KMS-11 (cell line): ENCODE data around the gene PROM2.

ENCODE experiments used
- H2AFZ ChIP-seq: fragments of 200-600 bp; sonication (generic); 2 replicates; pipeline ENCODE4 v1.6.1; 2016; ENCODE audit warnings: antibody characterized with exemption, mixed run types, low read depth
- H3K27ac ChIP-seq: fragments of 200-600 bp; sonication (generic); 2 replicates; pipeline ENCODE4 v1.6.1; 2016; ENCODE audit warnings: mild to moderate bottlenecking, mixed run types
- H3K27me3 ChIP-seq: fragments of 200-600 bp; sonication (generic); 2 replicates; pipeline ENCODE4 v1.6.1; 2017; ENCODE audit warnings: mild to moderate bottlenecking, low read depth, mixed run types, moderate library complexity; ENCODE audit not compliant: insufficient read depth
- H3K36me3 ChIP-seq: fragments of 200-600 bp; sonication (generic); 2 replicates; pipeline ENCODE4 v1.6.1; 2017; ENCODE audit warnings: mild to moderate bottlenecking, mixed run types; ENCODE audit not compliant: insufficient read depth
- H3K4me1 ChIP-seq: fragments of 200-600 bp; sonication (generic); 2 replicates; pipeline ENCODE4 v1.6.1; 2016; ENCODE audit warnings: mild to moderate bottlenecking, low read depth, mixed run types; ENCODE audit not compliant: poor library complexity, severe bottlenecking
- H3K4me2 ChIP-seq: fragments of 200-600 bp; sonication (generic); 2 replicates; pipeline ENCODE4 v1.7.0; 2016; ENCODE audit warnings: mild to moderate bottlenecking, mixed run types
- H3K4me3 ChIP-seq: fragments of 200-600 bp; sonication (generic); IDR thresholded peaks from 2 replicates; pipeline ENCODE4 v1.6.1; 2017; ENCODE audit warnings: low read depth, low read length, mixed read lengths; ENCODE audit not compliant: insufficient read depth
- H3K79me2 ChIP-seq: fragments of 200-600 bp; sonication (generic); 2 replicates; pipeline ENCODE4 v1.6.1; 2016; ENCODE audit warnings: low read depth, mixed run types; ENCODE audit not compliant: insufficient read depth
- H3K9ac ChIP-seq: fragments of 200-600 bp; sonication (generic); 2 replicates; pipeline ENCODE4 v1.6.1; 2016; ENCODE audit warnings: mild to moderate bottlenecking, mixed run types
- H4K20me1 ChIP-seq: fragments of 200-600 bp; sonication (generic); 2 replicates; pipeline ENCODE4 v1.6.1; 2016; ENCODE audit warnings: mild to moderate bottlenecking, mixed run types; ENCODE audit not compliant: insufficient read depth
- CTCF ChIP-seq: fragments of 200-600 bp; sonication (generic); conservative IDR thresholded peaks from 2 replicates; pipeline ENCODE4 v1.6.1; 2017; ENCODE audit warnings: low read depth, mild to moderate bottlenecking, antibody characterized with exemption, low read length, moderate library complexity, mixed read lengths

PROM2 gene

GRCh38 chr2:95331606-95332005 lies 57.4 kb downstream of the PROM2 start:
- no peaks in the 10 kb centered on the region for H3K36me3 ChIP-seq
- H3K9ac ChIP-seq = no peak overlapping the region
- H3K27ac ChIP-seq = no peak overlapping the region
- no peaks in the 10 kb centered on the region for H4K20me1 ChIP-seq
- no peak overlapping the region for H2AFZ ChIP-seq
- no peaks in the 10 kb centered on the region for H3K79me2 ChIP-seq
- H3K4me3 ChIP-seq = no peak overlapping the region
- no peaks in the 10 kb centered on the region for H3K4me1 ChIP-seq
- no peaks in the 10 kb centered on the region for H3K27me3 ChIP-seq
- H3K4me2 ChIP-seq = no peak overlapping the region
- no peak for TF ChIP-seq CTCF

- Histone ChIP-seq H2AFZ (no peak overlapping the region), H3K79me2 (no peaks in the 10 kb centered on the region), H4K20me1 (no peaks in the 10 kb centered on the region), H3K4me1 (no peaks in the 10 kb centered on the region), H3K4me3 (no peak overlapping the region), H3K36me3 (no peaks in the 10 kb centered on the region), H3K4me2 (no peak overlapping the region), H3K27ac (no peak overlapping the region), H3K27me3 (no peaks in the 10 kb centered on the region), H3K9ac (no peak overlapping the region)
- no peak for TF ChIP-seq CTCF
Observed at GRCh38 chr2:95332036-95332435, 57.8 kb downstream of the PROM2 start.

- H3K79me2 ChIP-seq = no peaks in the 10 kb centered on the region
- no peaks in the 10 kb centered on the region for H3K27me3 ChIP-seq
- no peak for TF ChIP-seq CTCF
- no peak overlapping the region for H3K9ac ChIP-seq
- H2AFZ ChIP-seq = no peak overlapping the region
- H3K4me2 ChIP-seq = no peak overlapping the region
- no peaks in the 10 kb centered on the region for H3K36me3 ChIP-seq
- no peak overlapping the region for H3K4me3 ChIP-seq
- no peak overlapping the region for H3K27ac ChIP-seq
- H3K4me1 ChIP-seq = no peaks in the 10 kb centered on the region
- H4K20me1 ChIP-seq = no peaks in the 10 kb centered on the region
Observed at GRCh38 chr2:95333056-95333455, 58.8 kb downstream of the PROM2 start.

- Histone ChIP-seq H3K4me1 (no peaks in the 10 kb centered on the region), H4K20me1 (no peaks in the 10 kb centered on the region), H3K79me2 (no peaks in the 10 kb centered on the region), H2AFZ (no peak overlapping the region), H3K36me3 (no peaks in the 10 kb centered on the region), H3K27me3 (no peaks in the 10 kb centered on the region), H3K9ac (no peak overlapping the region), H3K4me2 (no peak overlapping the region), H3K4me3 (no peak overlapping the region), H3K27ac (no peak overlapping the region)
- TF ChIP-seq CTCF = no peak
Observed at GRCh38 chr2:95333888-95334338, 59.7 kb downstream of the PROM2 start.
